ENCODE results near the gene F13A1. TPM values are rescaled to one million over a fixed set of nuclear protein-coding genes. Genes with fewer than 3 reads are reported as not detected.
A peak's percentile ranks its signal among the peaks of the same experiment; 100 is the strongest.

The F13A1 gene
- polyA plus RNA-seq, 4 donors, result 0.45 to 30.5 (median 3.5) TPM

GRCh38 chr6:6251555-6252280 lies 68.7 kb downstream of the F13A1 start:
- no peaks in the 10 kb centered on the region for H3K9me3 ChIP-seq (ENCODE audit: control insufficient read depth in 2 of 2, insufficient read depth in 1 of 2, low read depth in 1 of 2, low read length in 1 of 2)
- FAIRE-seq (no peak), DNase-seq (no peak)
- WGBS, 3 donors, result 76 to 94% (median 83%) methylated on average over 13 of the region's 13 CpGs
- H3K36me3 ChIP-seq (ENCODE audit: control insufficient read depth in 3 of 3, insufficient read depth in 2 of 3, low read depth in 1 of 3, low read length in 3 of 3), result no peaks in the 10 kb centered on the region
- H3K4me3 ChIP-seq (ENCODE audit: low read depth in 1 of 3, low read length in 3 of 3), result no peak overlapping the region
- H3K27ac ChIP-seq (ENCODE audit: low read depth in 1 of 3, low read length in 2 of 3), result no peak overlapping the region
- no peaks in the 10 kb centered on the region for H3K4me1 ChIP-seq (ENCODE audit: control insufficient read depth in 3 of 3, insufficient read depth in 2 of 3, low read depth in 1 of 3, low read length in 2 of 3)
- H3K27me3 ChIP-seq (ENCODE audit: control insufficient read depth in 3 of 3, insufficient read depth in 3 of 3, low read length in 3 of 3), result peaks cover 0 to 4% (median 0%) of the 10 kb centered on the region in 3 donors

GRCh38 chr6:6248651-6249050 lies 71.8 kb downstream of the F13A1 start:
- peaks cover 0 to 4% (median 0%) of the 10 kb centered on the region in 3 donors for H3K27me3 ChIP-seq (ENCODE audit: control insufficient read depth in 3 of 3, insufficient read depth in 3 of 3, low read length in 3 of 3)
- H3K9me3 ChIP-seq (ENCODE audit: control insufficient read depth in 2 of 2, insufficient read depth in 1 of 2, low read depth in 1 of 2, low read length in 1 of 2), result no peaks in the 10 kb centered on the region
- H3K4me1 ChIP-seq (ENCODE audit: control insufficient read depth in 3 of 3, insufficient read depth in 2 of 3, low read depth in 1 of 3, low read length in 2 of 3), result peaks cover 0 to 9% (median 0%) of the 10 kb centered on the region in 3 donors
- DNase-seq (no peak), FAIRE-seq (no peak)
- H3K4me3 ChIP-seq (ENCODE audit: low read depth in 1 of 3, low read length in 3 of 3), result no peak overlapping the region
- 69 to 80% (median 74%) methylated on average over 2 of the region's 2 CpGs for WGBS, 3 donors
- no peak overlapping the region for H3K27ac ChIP-seq (ENCODE audit: low read depth in 1 of 3, low read length in 2 of 3)
- H3K36me3 ChIP-seq (ENCODE audit: control insufficient read depth in 3 of 3, insufficient read depth in 2 of 3, low read depth in 1 of 3, low read length in 3 of 3), result no peaks in the 10 kb centered on the region

- no peak for FAIRE-seq
- no peaks in the 10 kb centered on the region for H3K9me3 ChIP-seq (ENCODE audit: control insufficient read depth in 2 of 2, insufficient read depth in 1 of 2, low read depth in 1 of 2, low read length in 1 of 2)
- peaks cover 0 to 4% (median 0%) of the 10 kb centered on the region in 3 donors for H3K27me3 ChIP-seq (ENCODE audit: control insufficient read depth in 3 of 3, insufficient read depth in 3 of 3, low read length in 3 of 3)
- peak in 1 of 2 donors; percentile 54 for DNase-seq
- no peak overlapping the region for H3K4me3 ChIP-seq (ENCODE audit: low read depth in 1 of 3, low read length in 3 of 3)
- WGBS, 3 donors, result 6 to 28% (median 18%) methylated on average over 2 of the region's 2 CpGs
- H3K36me3 ChIP-seq (ENCODE audit: control insufficient read depth in 3 of 3, insufficient read depth in 2 of 3, low read depth in 1 of 3, low read length in 3 of 3), result no peaks in the 10 kb centered on the region
- peaks cover 0 to 9% (median 0%) of the 10 kb centered on the region in 3 donors for H3K4me1 ChIP-seq (ENCODE audit: control insufficient read depth in 3 of 3, insufficient read depth in 2 of 3, low read depth in 1 of 3, low read length in 2 of 3)
- no peak overlapping the region for H3K27ac ChIP-seq (ENCODE audit: low read depth in 1 of 3, low read length in 2 of 3)
These were observed 73.9 kb downstream of the F13A1 start for GRCh38 chr6:6246544-6246943.

GRCh38 chr6:6244624-6245023 lies 75.8 kb downstream of the F13A1 start:
- peaks cover 0 to 9% (median 0%) of the 10 kb centered on the region in 3 donors for H3K4me1 ChIP-seq (ENCODE audit: control insufficient read depth in 3 of 3, insufficient read depth in 2 of 3, low read depth in 1 of 3, low read length in 2 of 3)
- no peaks in the 10 kb centered on the region for H3K36me3 ChIP-seq (ENCODE audit: control insufficient read depth in 3 of 3, insufficient read depth in 2 of 3, low read depth in 1 of 3, low read length in 3 of 3)
- peak; percentile 29 to 72 for DNase-seq
- no peak for FAIRE-seq
- 22 to 60% (median 45%) methylated on average over 5 of the region's 5 CpGs for WGBS, 3 donors
- H3K27me3 ChIP-seq (ENCODE audit: control insufficient read depth in 3 of 3, insufficient read depth in 3 of 3, low read length in 3 of 3), result peaks cover 0 to 4% (median 0%) of the 10 kb centered on the region in 3 donors
- no peaks in the 10 kb centered on the region for H3K9me3 ChIP-seq (ENCODE audit: control insufficient read depth in 2 of 2, insufficient read depth in 1 of 2, low read depth in 1 of 2, low read length in 1 of 2)
- H3K27ac ChIP-seq (ENCODE audit: low read depth in 1 of 3, low read length in 2 of 3), result peak overlapping the region in 1 of 3 donors; percentile 24
- no peak overlapping the region for H3K4me3 ChIP-seq (ENCODE audit: low read depth in 1 of 3, low read length in 3 of 3)

- Histone ChIP-seq H3K4me3 (ENCODE audit: low read depth in 1 of 3, low read length in 3 of 3) (no peak overlapping the region), H3K4me1 (ENCODE audit: control insufficient read depth in 3 of 3, insufficient read depth in 2 of 3, low read depth in 1 of 3, low read length in 2 of 3) (peaks cover 0 to 9% (median 0%) of the 10 kb centered on the region in 3 donors), H3K27ac (ENCODE audit: low read depth in 1 of 3, low read length in 2 of 3) (peak overlapping the region in 1 of 3 donors; percentile 14), H3K36me3 (ENCODE audit: control insufficient read depth in 3 of 3, insufficient read depth in 2 of 3, low read depth in 1 of 3, low read length in 3 of 3) (no peaks in the 10 kb centered on the region), H3K27me3 (ENCODE audit: control insufficient read depth in 3 of 3, insufficient read depth in 3 of 3, low read length in 3 of 3) (peaks cover 0 to 2% (median 0%) of the 10 kb centered on the region in 3 donors), H3K9me3 (ENCODE audit: control insufficient read depth in 2 of 2, insufficient read depth in 1 of 2, low read depth in 1 of 2, low read length in 1 of 2) (no peaks in the 10 kb centered on the region)
- FAIRE-seq, result no peak
- peak; percentile 78 to 95 for DNase-seq
- 22 to 62% (median 32%) methylated on average over 7 of the region's 7 CpGs for WGBS, 3 donors
These were observed 76.6 kb downstream of the F13A1 start for GRCh38 chr6:6243846-6244245.

GRCh38 chr6:6239598-6240581 lies 80.6 kb downstream of the F13A1 start:
- 54 to 75% (median 60%) methylated on average over 5 of the region's 5 CpGs for WGBS, 3 donors
- DNase-seq, result no peak
- H3K27me3 ChIP-seq (ENCODE audit: control insufficient read depth in 3 of 3, insufficient read depth in 3 of 3, low read length in 3 of 3), result no peaks in the 10 kb centered on the region
- no peaks in the 10 kb centered on the region for H3K36me3 ChIP-seq (ENCODE audit: control insufficient read depth in 3 of 3, insufficient read depth in 2 of 3, low read depth in 1 of 3, low read length in 3 of 3)
- H3K4me1 ChIP-seq (ENCODE audit: control insufficient read depth in 3 of 3, insufficient read depth in 2 of 3, low read depth in 1 of 3, low read length in 2 of 3), result peaks cover 0 to 8% (median 0%) of the 10 kb centered on the region in 3 donors
- H3K9me3 ChIP-seq (ENCODE audit: control insufficient read depth in 2 of 2, insufficient read depth in 1 of 2, low read depth in 1 of 2, low read length in 1 of 2), result no peaks in the 10 kb centered on the region
- no peak overlapping the region for H3K27ac ChIP-seq (ENCODE audit: low read depth in 1 of 3, low read length in 2 of 3)
- H3K4me3 ChIP-seq (ENCODE audit: low read depth in 1 of 3, low read length in 3 of 3), result no peak overlapping the region
- no peak for FAIRE-seq

GRCh38 chr6:6236730-6237469 lies 83.6 kb downstream of the F13A1 start:
- Histone ChIP-seq H3K27ac (ENCODE audit: low read depth in 1 of 3, low read length in 2 of 3) (no peak overlapping the region), H3K36me3 (ENCODE audit: control insufficient read depth in 3 of 3, insufficient read depth in 2 of 3, low read depth in 1 of 3, low read length in 3 of 3) (no peaks in the 10 kb centered on the region), H3K9me3 (ENCODE audit: control insufficient read depth in 2 of 2, insufficient read depth in 1 of 2, low read depth in 1 of 2, low read length in 1 of 2) (no peaks in the 10 kb centered on the region), H3K27me3 (ENCODE audit: control insufficient read depth in 3 of 3, insufficient read depth in 3 of 3, low read length in 3 of 3) (no peaks in the 10 kb centered on the region), H3K4me1 (ENCODE audit: control insufficient read depth in 3 of 3, insufficient read depth in 2 of 3, low read depth in 1 of 3, low read length in 2 of 3) (no peaks in the 10 kb centered on the region), H3K4me3 (ENCODE audit: low read depth in 1 of 3, low read length in 3 of 3) (no peak overlapping the region)
- FAIRE-seq, result no peak
- 71 to 88% (median 75%) methylated on average over 6 of the region's 6 CpGs for WGBS, 3 donors
- no peak for DNase-seq

GRCh38 chr6:6235786-6236185 lies 84.7 kb downstream of the F13A1 start:
- Histone ChIP-seq H3K27ac (ENCODE audit: low read depth in 1 of 3, low read length in 2 of 3) (no peak overlapping the region), H3K36me3 (ENCODE audit: control insufficient read depth in 3 of 3, insufficient read depth in 2 of 3, low read depth in 1 of 3, low read length in 3 of 3) (no peaks in the 10 kb centered on the region), H3K4me1 (ENCODE audit: control insufficient read depth in 3 of 3, insufficient read depth in 2 of 3, low read depth in 1 of 3, low read length in 2 of 3) (no peaks in the 10 kb centered on the region), H3K27me3 (ENCODE audit: control insufficient read depth in 3 of 3, insufficient read depth in 3 of 3, low read length in 3 of 3) (no peaks in the 10 kb centered on the region), H3K4me3 (ENCODE audit: low read depth in 1 of 3, low read length in 3 of 3) (no peak overlapping the region), H3K9me3 (ENCODE audit: control insufficient read depth in 2 of 2, insufficient read depth in 1 of 2, low read depth in 1 of 2, low read length in 1 of 2) (no peaks in the 10 kb centered on the region)
- no peak for FAIRE-seq
- WGBS, 3 donors, result 68 to 73% (median 68%) methylated on average over 2 of the region's 2 CpGs
- no peak for DNase-seq
